Measurements from ENCODE around the gene ITGB2. TPM values are rescaled to one million over a fixed set of nuclear protein-coding genes. Genes with fewer than 3 reads are reported as not detected.

The ITGB2 gene
- total RNA-seq, 1 donor from 2014 or later = 36.7 TPM

- intact Hi-C loops (cut with DNase I) = no loop called here
- DNase-seq (ENCODE audit: missing footprints) (peak; percentile 65), ATAC-seq (no peak)
Observed at GRCh38 chr21:44946254-44947041, 25.7 kb upstream of the ITGB2 start.

GRCh38 chr21:44944596-44944995, 23.9 kb upstream of the ITGB2 start:
- ATAC-seq (no peak), DNase-seq (ENCODE audit: missing footprints) (no peak)
- intact Hi-C loops (cut with DNase I) = no loop called here

- DNase-seq (ENCODE audit: missing footprints) (no peak), ATAC-seq (no peak)
- intact Hi-C loops (cut with DNase I) = no loop called here
Observed at GRCh38 chr21:44943686-44944550, 23.2 kb upstream of the ITGB2 start.

GRCh38 chr21:44943005-44943685, 22.4 kb upstream of the ITGB2 start:
- intact Hi-C loops (cut with DNase I) = no loop called here
- no peak for ATAC-seq

GRCh38 chr21:44942566-44942965, 21.9 kb upstream of the ITGB2 start:
- intact Hi-C loops (cut with DNase I) = no loop called here
- DNase-seq (ENCODE audit: missing footprints) = no peak
- ATAC-seq = no peak

More at GRCh38 chr21:44943005-44943685, 22.4 kb upstream of the ITGB2 start:
- DNase-seq (ENCODE audit: missing footprints) = no peak

GRCh38 chr21:44941567-44941966, 20.9 kb upstream of the ITGB2 start:
- DNase-seq (ENCODE audit: missing footprints) (no peak), ATAC-seq (peak; percentile 60)
- intact Hi-C loops (cut with DNase I) = no loop called here

- ATAC-seq = peak; percentile 3
- intact Hi-C loops (cut with DNase I) = no loop called here
- DNase-seq (ENCODE audit: missing footprints) = peak; percentile 68
Observed at GRCh38 chr21:44940116-44940631, 19.5 kb upstream of the ITGB2 start.

- ATAC-seq (peak; percentile 91), DNase-seq (ENCODE audit: missing footprints) (peak; percentile 87)
- intact Hi-C loops (cut with DNase I) = loop anchor here (5.0 kb wide), 1 partner anchor 122 kb away; the partner anchor contains the start of gene SUMO3
Observed at GRCh38 chr21:44939532-44940115, 18.9 kb upstream of the ITGB2 start, which contains the start of gene SLX9. Gene SLX9, plus strand, starts transcription at chr21:44940029. Its CDS starts 29 bp downstream, at chr21:44940058.

- no peak for DNase-seq (ENCODE audit: missing footprints)
- no peak for ATAC-seq
- intact Hi-C loops (cut with DNase I) = loop anchor here (5.0 kb wide), 1 partner anchor 122 kb away; the partner anchor contains the start of gene SUMO3
Observed at GRCh38 chr21:44938772-44939531, 18.3 kb upstream of the ITGB2 start.

- DNase-seq (ENCODE audit: missing footprints) (no peak), ATAC-seq (no peak)
- intact Hi-C loops (cut with DNase I) = loop anchor here (5.0 kb wide), 1 partner anchor 118 kb away; the partner anchor contains the start of gene SUMO3
Observed at GRCh38 chr21:44935533-44935927, 14.8 kb upstream of the ITGB2 start.

- intact Hi-C loops (cut with DNase I) = loop anchor here (5.0 kb wide), 2 partner anchors 118 to 133 kb away; partner anchors contain the start of genes SUMO3 and UBE2G2
Observed at GRCh38 chr21:44934797-44935532, 14.3 kb upstream of the ITGB2 start.

GRCh38 chr21:44934276-44934675, 13.6 kb upstream of the ITGB2 start:
- intact Hi-C loops (cut with DNase I) = loop anchor here (5.0 kb wide), 1 partner anchor 132 kb away; the partner anchor contains the start of gene UBE2G2
- ATAC-seq (no peak), DNase-seq (ENCODE audit: missing footprints) (no peak)

More at GRCh38 chr21:44934797-44935532, 14.3 kb upstream of the ITGB2 start:
- DNase-seq (ENCODE audit: missing footprints) = no peak
- no peak for ATAC-seq

- no peak for ATAC-seq
- intact Hi-C loops (cut with DNase I) = loop anchor here (5.0 kb wide), 1 partner anchor 132 kb away; the partner anchor contains the start of gene UBE2G2
- no peak for DNase-seq (ENCODE audit: missing footprints)
Observed at GRCh38 chr21:44933918-44934260, 13.2 kb upstream of the ITGB2 start.

- no peak for ATAC-seq
- intact Hi-C loops (cut with DNase I) = loop anchor here (5.0 kb wide), 1 partner anchor 131 kb away; the partner anchor contains the start of gene UBE2G2
- DNase-seq (ENCODE audit: missing footprints) = no peak
Observed at GRCh38 chr21:44933199-44933917, 12.7 kb upstream of the ITGB2 start.

- peak; percentile 85 for DNase-seq (ENCODE audit: missing footprints)
- intact Hi-C loops (cut with DNase I) = loop anchor here (1.0 to 5.0 kb wide), 2 partner anchors 40 to 130 kb away; partner anchors contain the start of gene UBE2G2
- peak; percentile 46 for ATAC-seq
Observed at GRCh38 chr21:44932408-44933181, 11.9 kb upstream of the ITGB2 start.

Measured in Right ventricle myocardium inferior (tissue), 1 donor.